Peyer's patch (tissue), 4 donors: Measurements from ENCODE around the gene CDC27. TPM values are rescaled to one million over a fixed set of nuclear protein-coding genes. Genes with fewer than 3 reads are reported as not detected.
"Not testable (repeated sequence)": the region's sequence is repeated elsewhere in the genome, so short reads cannot be mapped to it uniquely, and the experiment has no call there.

Source experiments
- DNase-seq, 3 donors: peaks; one replicate each; pipeline ENCODE4 v3.0.0-alpha.2; 2017 to 2019
- H3K27ac ChIP-seq, 4 donors: fragments of 200-600 bp; sonication (generic); one replicate each; pipeline ENCODE4 v1.5.1; 2016 to 2019
- H3K27me3 ChIP-seq, 2 donors: fragments of 200-600 bp; sonication (generic); one replicate each; pipeline ENCODE4 v1.5.1; 2019
- H3K36me3 ChIP-seq, 3 donors: fragments of 200-600 bp; sonication (generic); one replicate each; pipeline ENCODE4 v1.5.1; 2016 to 2019
- H3K4me1 ChIP-seq, 4 donors: fragments of 200-600 bp; sonication (generic); one replicate each; pipeline ENCODE4 v1.5.1; 2016 to 2019
- H3K4me3 ChIP-seq, 4 donors: fragments of 200-600 bp; sonication (generic); 1 replicate in 3 of 4; 2 replicates in 1 of 4; pipeline ENCODE4 v1.5.1; 2016 to 2019; ENCODE audit warnings: mild to moderate bottlenecking in 1 of 4
- H3K9me3 ChIP-seq, 4 donors: fragments of 200-600 bp; sonication (generic); one replicate each; pipeline ENCODE4 v1.5.1; 2016 to 2019; ENCODE audit warnings: mild to moderate bottlenecking in 1 of 4
- POLR2A ChIP-seq, 2 donors: fragments of 450-650 bp; IDR thresholded peaks; one replicate each; pipeline ENCODE4 v1.5.1; 2017; ENCODE audit warnings: antibody characterized with exemption in 2 of 2, mild to moderate bottlenecking in 2 of 2, moderate library complexity in 2 of 2
- total RNA-seq, 4 donors: library from RNA; depleted of rRNA; stranded (reverse); fragments of >200 nt; gene quantifications; one replicate each; pipeline ENCODE4 v1.1.0, GENCODE V29; 2016
- TF ChIP-seq, protein P1 (sequence below), 6 experiments: fragments of 450-650 bp in 4 of 6; fragments of 200-600 bp in 2 of 6; sonication (generic) in 1 of 6; IDR thresholded peaks; one replicate each; pipeline ENCODE4 v1.5.1; 2017 to 2019; ENCODE audit warnings: antibody characterized with exemption in 6 of 6, mild to moderate bottlenecking in 3 of 6, moderate library complexity in 1 of 6

Gene CDC27
- total RNA-seq, 4 donors from 2014 or later = 29.9 to 72.6 (median 47.4) TPM

DNA sequence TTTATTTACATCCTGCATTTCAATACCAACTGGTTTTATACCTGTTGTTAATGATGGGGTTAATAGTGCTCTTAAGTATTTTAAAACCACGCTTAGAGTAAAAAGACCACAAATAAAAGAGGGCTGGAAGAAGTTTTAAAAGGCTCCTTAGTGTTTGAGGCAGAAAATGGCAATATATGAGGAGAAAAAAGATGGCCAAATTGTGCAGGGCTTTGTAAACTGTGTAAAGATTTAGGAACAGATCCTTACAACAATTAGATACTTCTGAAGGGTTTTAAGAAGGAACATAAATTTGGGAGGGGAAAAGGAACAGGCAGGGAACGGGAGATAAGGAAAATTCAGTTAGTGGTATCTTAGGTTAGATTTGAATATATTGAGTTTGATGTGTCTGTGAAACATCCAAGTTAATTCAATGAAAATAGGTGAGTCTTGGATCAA lies 12.7 kb downstream of the CDC27 start:
- H3K36me3 ChIP-seq = peaks cover 0 to 17% (median 0%) of the 10 kb centered on the region in 3 donors

DNA sequence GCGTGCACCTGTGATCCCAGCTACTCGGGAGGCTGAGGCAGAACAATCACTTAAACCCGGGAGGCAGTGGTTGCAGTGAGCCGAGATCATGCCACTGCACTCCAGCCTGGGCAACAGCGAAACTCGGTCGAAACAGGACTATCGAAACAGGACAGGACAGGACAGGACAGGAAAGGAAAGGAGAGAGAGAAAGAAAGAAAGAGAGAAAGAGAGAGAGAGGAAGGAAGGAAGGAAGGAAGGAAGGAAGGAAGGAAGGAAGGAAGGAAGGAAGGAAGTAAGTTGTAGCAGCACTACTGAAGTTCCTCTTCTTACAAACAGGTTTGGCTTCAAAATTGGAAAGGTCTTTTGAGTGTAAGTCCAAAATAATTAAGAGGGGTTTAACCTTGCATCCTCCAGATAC lies 14.3 kb downstream of the CDC27 start:
- not testable (repeated sequence) for H3K27me3 ChIP-seq, DNase-seq, H3K36me3 ChIP-seq, H3K4me1 ChIP-seq, H3K27ac ChIP-seq, H3K4me3 ChIP-seq, H3K9me3 ChIP-seq

More for the DNA sequence above, 12.7 kb downstream of the CDC27 start:
- Histone ChIP-seq H3K4me1 (no peaks in the 10 kb centered on the region), H3K4me3 (no peak overlapping the region), H3K27me3 (no peaks in the 10 kb centered on the region), H3K27ac (no peak overlapping the region), H3K9me3 (no peaks in the 10 kb centered on the region)
- DNase-seq = no peak
- TF ChIP-seq, protein P1, sequence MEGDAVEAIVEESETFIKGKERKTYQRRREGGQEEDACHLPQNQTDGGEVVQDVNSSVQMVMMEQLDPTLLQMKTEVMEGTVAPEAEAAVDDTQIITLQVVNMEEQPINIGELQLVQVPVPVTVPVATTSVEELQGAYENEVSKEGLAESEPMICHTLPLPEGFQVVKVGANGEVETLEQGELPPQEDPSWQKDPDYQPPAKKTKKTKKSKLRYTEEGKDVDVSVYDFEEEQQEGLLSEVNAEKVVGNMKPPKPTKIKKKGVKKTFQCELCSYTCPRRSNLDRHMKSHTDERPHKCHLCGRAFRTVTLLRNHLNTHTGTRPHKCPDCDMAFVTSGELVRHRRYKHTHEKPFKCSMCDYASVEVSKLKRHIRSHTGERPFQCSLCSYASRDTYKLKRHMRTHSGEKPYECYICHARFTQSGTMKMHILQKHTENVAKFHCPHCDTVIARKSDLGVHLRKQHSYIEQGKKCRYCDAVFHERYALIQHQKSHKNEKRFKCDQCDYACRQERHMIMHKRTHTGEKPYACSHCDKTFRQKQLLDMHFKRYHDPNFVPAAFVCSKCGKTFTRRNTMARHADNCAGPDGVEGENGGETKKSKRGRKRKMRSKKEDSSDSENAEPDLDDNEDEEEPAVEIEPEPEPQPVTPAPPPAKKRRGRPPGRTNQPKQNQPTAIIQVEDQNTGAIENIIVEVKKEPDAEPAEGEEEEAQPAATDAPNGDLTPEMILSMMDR (IDR thresholded peaks at IDR 0.05) = no peak
- no peak for TF ChIP-seq POLR2A (IDR thresholded peaks at IDR 0.05)

GRCh38 chr17:47172696-47173565 lies 16.2 kb downstream of the CDC27 start:
- Histone ChIP-seq H3K4me1 (no peaks in the 10 kb centered on the region), H3K4me3 (no peak overlapping the region), H3K27ac (no peak overlapping the region), H3K27me3 (no peaks in the 10 kb centered on the region), H3K9me3 (no peaks in the 10 kb centered on the region), H3K36me3 (peaks cover 0 to 11% (median 0%) of the 10 kb centered on the region in 3 donors)
- TF ChIP-seq, protein P1 (IDR thresholded peaks at IDR 0.05) = no peak
- TF ChIP-seq POLR2A (IDR thresholded peaks at IDR 0.05) = no peak
- DNase-seq = no peak

DNA sequence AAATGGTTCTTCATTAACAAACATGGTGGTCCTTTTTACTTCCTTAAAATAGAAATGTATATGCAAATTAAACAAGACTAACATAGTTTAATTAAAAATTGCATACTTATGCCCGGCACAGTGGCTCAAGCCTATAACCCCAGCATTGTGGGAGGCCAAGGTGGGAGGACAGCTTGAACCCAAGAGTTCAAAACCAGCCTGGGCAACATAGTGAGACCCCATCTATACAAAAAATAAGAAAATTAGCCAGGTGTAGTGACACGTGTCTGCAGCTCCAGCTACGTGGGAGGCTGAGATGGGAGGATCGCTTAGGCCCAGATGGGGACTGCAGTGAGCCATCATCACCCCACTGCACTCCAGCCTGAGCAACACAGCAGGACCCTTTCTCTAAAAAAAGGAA lies 18.4 kb downstream of the CDC27 start:
- no peak overlapping the region for H3K4me3 ChIP-seq
- peaks cover 0 to 28% (median 0%) of the 10 kb centered on the region in 3 donors for H3K36me3 ChIP-seq
- no peak for TF ChIP-seq POLR2A (IDR thresholded peaks at IDR 0.05)
- TF ChIP-seq, protein P1 (IDR thresholded peaks at IDR 0.05) = no peak
- no peaks in the 10 kb centered on the region for H3K9me3 ChIP-seq
- DNase-seq = no peak
- no peaks in the 10 kb centered on the region for H3K27me3 ChIP-seq
- H3K4me1 ChIP-seq = no peaks in the 10 kb centered on the region
- H3K27ac ChIP-seq = no peak overlapping the region

- H3K36me3 ChIP-seq = peaks cover 0 to 29% (median 0%) of the 10 kb centered on the region in 3 donors
Observed at GRCh38 chr17:47168896-47169295, 20.2 kb downstream of the CDC27 start.

GRCh38 chr17:47166854-47167253 lies 22.2 kb downstream of the CDC27 start:
- H3K4me3 ChIP-seq, H3K4me1 ChIP-seq: not testable (repeated sequence)
- H3K36me3 ChIP-seq = peaks cover 0 to 29% (median 0%) of the 10 kb centered on the region in 3 donors

More at GRCh38 chr17:47168896-47169295, 20.2 kb downstream of the CDC27 start:
- H3K27ac ChIP-seq, H3K4me3 ChIP-seq, H3K27me3 ChIP-seq, H3K9me3 ChIP-seq, H3K4me1 ChIP-seq, DNase-seq: not testable (repeated sequence)

DNA sequence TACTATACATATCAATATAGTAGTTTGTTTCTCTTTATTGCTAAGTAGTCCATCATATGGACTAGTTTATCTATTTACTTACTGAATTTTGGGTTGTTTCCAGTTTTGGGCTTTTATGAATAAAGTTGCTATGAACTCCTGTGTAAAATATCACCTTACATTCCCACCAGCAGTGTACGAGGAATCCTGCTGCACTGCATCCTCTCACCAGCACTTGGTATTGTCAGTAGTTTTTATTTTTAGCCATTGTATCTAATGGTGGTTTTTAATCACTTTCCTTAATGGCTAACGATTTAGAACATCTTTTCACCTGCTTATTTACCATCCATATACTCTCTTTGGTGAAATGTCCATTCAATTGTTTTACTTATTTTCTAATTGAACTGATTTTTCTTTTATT lies 24.0 kb downstream of the CDC27 start:
- TF ChIP-seq POLR2A (IDR thresholded peaks at IDR 0.05) = no peak
- TF ChIP-seq, protein P1 (IDR thresholded peaks at IDR 0.05) = no peak
- DNase-seq = no peak
- Histone ChIP-seq H3K9me3 (no peaks in the 10 kb centered on the region), H3K27ac (no peak overlapping the region), H3K36me3 (peaks cover 0 to 34% (median 0%) of the 10 kb centered on the region in 3 donors), H3K27me3 (no peaks in the 10 kb centered on the region), H3K4me3 (no peak overlapping the region), H3K4me1 (no peaks in the 10 kb centered on the region)

More at GRCh38 chr17:47166854-47167253, 22.2 kb downstream of the CDC27 start:
- not testable (repeated sequence) for H3K27ac ChIP-seq, DNase-seq, H3K9me3 ChIP-seq, H3K27me3 ChIP-seq
